GM18499 (cell line): ENCODE results near the gene PUM1.

Experiments used
- ATAC-seq: cut with Tn5 transposase; IDR thresholded peaks from one replicate; pipeline ENCODE4 v1.9.1; 2021; ENCODE audit warnings: moderate number of reproducible peaks; ENCODE audit not compliant: insufficient read depth, unreplicated experiment

The PUM1 gene

DNA sequence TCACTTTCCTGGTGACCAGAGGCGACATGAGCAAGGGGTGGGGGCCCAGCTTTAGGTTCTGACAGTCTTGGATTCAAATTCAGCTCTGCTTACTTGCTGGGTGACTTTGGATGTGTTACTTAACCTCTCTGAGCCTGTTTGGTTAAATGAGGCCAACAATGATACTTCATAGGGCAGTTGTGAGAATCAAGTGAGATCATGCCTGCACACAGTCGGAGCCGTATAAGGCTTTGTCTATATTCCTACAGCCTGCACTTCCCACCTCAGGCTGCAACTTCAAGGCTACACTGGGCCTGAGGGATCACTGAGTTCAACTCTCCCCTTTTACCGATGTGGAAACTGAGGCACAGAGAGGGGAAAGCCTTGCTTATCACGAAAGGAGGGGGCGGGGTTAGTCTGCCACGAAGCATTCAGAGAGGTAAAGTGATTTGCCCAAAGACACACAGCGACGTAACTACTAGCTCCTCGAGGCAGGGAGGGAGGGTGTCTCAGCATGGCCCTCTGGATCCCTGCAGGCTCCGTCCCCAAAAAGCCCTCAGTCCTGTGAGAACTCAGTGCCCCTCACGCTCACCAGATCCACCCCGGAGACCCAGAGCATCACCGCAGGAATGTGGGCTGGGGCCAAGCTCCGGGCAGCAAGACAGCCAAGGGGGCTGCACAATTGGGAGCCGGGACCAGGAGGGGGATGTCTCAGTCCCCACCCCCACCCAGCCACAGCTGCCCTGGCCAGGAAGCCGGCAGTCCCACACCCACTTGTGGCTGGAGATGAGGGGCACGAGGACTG is 181.9 kb downstream of the PUM1 start:
- ATAC-seq, result no peak

DNA sequence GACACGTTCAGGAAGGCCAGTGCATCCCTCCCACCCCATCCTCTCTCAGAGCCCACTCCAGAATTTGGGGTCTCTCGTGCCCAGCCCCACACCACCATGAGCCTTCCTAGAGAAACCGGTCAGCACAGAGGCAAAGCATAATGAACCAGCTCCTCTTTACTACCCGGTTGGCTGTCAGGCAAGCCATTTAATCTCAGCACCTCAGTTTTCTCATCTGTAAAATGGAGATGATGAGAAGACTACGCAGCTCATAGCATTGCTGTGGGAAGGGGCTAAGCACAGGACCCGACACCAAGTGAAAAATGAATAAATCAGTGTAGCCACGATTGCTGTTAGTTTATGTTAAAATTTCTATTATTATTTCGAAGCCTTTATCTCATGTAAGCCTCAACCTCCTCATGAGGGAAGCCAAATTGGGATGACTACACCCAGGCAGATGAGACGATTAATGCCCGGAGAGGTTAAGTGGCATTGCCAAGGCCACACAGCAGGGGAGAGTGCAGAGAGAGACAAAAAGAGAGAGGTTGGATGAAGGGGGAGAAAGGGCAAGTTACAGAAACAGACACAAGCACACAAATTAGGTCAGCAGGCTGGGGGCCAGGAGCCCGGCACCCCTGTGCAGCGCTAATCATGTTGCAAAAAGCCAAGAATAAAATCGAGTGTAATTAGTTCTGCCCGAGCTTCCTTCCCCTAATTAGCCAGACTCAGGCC is 182.7 kb downstream of the PUM1 start:
- ATAC-seq, result no peak
